K562 (cell line): ENCODE data around the gene BTBD16. TPM values are rescaled to one million over a fixed set of nuclear protein-coding genes. Genes with fewer than 3 reads are reported as not detected.

ENCODE experiments used
- ATAC-seq: fragments of 200-7000 bp; cut with Tn5 transposase; 3 replicates; pipeline ENCODE4 v1.9.1; 2020; ENCODE audit warnings: moderate library complexity
- BruUV-seq: library from RNA; stranded (reverse); fragments of 400-500 nt; replicated peaks from 2 replicates; lab custom pipeline; 2021; lab: Mats Ljungman, UMichigan
- CTCF ChIA-PET: fragments of 300-600 bp; formaldehyde crosslinking; extraction: SDS; loops from one replicate; lab custom pipeline; 2021; ENCODE audit warnings: low intra/inter-chr PET ratio; lab: Yijun Ruan, JAX
- POLR2A ChIA-PET: fragments of 300-600, 350-650 bp; sonication (Branson Sonifier 250); formaldehyde crosslinking; extraction: SDS; loops from one replicate; lab custom pipeline; 2021; ENCODE audit warnings: antibody characterized with exemption, inconsistent platforms; lab: Yijun Ruan, JAX
- DNase-seq, 4 experiments: peaks; one replicate each; pipeline versions ENCODE4 v3.0.0 to v3.0.0-alpha.2; 2011 to 2018; ENCODE audit warnings: low spot score in 3 of 4, mixed read lengths in 3 of 4; ENCODE audit errors: extremely low read depth in 1 of 4
- FAIRE-seq: peaks from 2 replicates; lab custom pipeline; 2011; peaks lifted over from hg19 to GRCh38; lab: Jason Lieb, UNC
- H2AFZ ChIP-seq: 2 replicates; pipeline ENCODE4 v1.6.0; 2011; ENCODE audit warnings: low read depth, low read length, control low read depth, inconsistent platforms
- H3K27ac ChIP-seq: fragments of 200-600 bp; 3 replicates; pipeline ENCODE4 v1.8.0; 2011; ENCODE audit warnings: low read depth, mild to moderate bottlenecking, control low read depth, inconsistent platforms, low read length, moderate library complexity, mixed read lengths; ENCODE audit errors: extremely low read depth
- H3K27me3 ChIP-seq, 2 experiments: fragments of 300-600 bp in 1 of 2; 2 replicates in 1 of 2; 3 replicates in 1 of 2; pipeline versions ENCODE4 v1.6.0 to v1.8.0; 2011; ENCODE audit warnings: inconsistent platforms in 2 of 2, low read length in 2 of 2, mild to moderate bottlenecking in 1 of 2, mixed read lengths in 1 of 2, moderate library complexity in 1 of 2; ENCODE audit not compliant: control insufficient read depth in 2 of 2, insufficient read depth in 2 of 2
- H3K36me3 ChIP-seq: fragments of 300-600 bp; 3 replicates; pipeline ENCODE4 v1.8.0; 2011; ENCODE audit warnings: mild to moderate bottlenecking, low read length, inconsistent platforms; ENCODE audit not compliant: control insufficient read depth, insufficient read depth
- H3K4me1 ChIP-seq, 2 experiments: fragments of 200-600 bp in 1 of 2; replicated peaks in 1 of 2; 2 replicates in 1 of 2; 3 replicates in 1 of 2; pipeline versions ENCODE4 v1.5.1 to v1.8.0; 2011; ENCODE audit warnings: inconsistent platforms in 2 of 2, low read length in 2 of 2, mild to moderate bottlenecking in 1 of 2, mixed read lengths in 1 of 2, moderate library complexity in 1 of 2; ENCODE audit not compliant: control insufficient read depth in 2 of 2, insufficient read depth in 2 of 2
- H3K4me2 ChIP-seq: 2 replicates; pipeline ENCODE4 v1.6.1; 2011; ENCODE audit warnings: low read length, control low read depth, inconsistent platforms, mixed read lengths; ENCODE audit not compliant: insufficient read depth
- H3K4me3 ChIP-seq: fragments of 200-600 bp; sonication (generic), shearing (Covaris generic); 2 replicates; pipeline ENCODE4 v1.5.1; 2016; ENCODE audit warnings: control low read depth, inconsistent platforms
- H3K79me2 ChIP-seq: fragments of 200-600 bp; 3 replicates; pipeline ENCODE4 v1.8.0; 2011; ENCODE audit warnings: low read length, inconsistent platforms; ENCODE audit not compliant: control insufficient read depth, insufficient read depth
- H3K9ac ChIP-seq, 2 experiments: 2 replicates each; pipeline versions ENCODE4 v1.6.0 to v1.6.1; 2011; ENCODE audit warnings: low read depth in 2 of 2, low read length in 2 of 2, control low read depth in 1 of 2, inconsistent platforms in 1 of 2, mild to moderate bottlenecking in 1 of 2, mixed read lengths in 1 of 2; ENCODE audit not compliant: insufficient read depth in 1 of 2
- H3K9me1 ChIP-seq: one replicate; pipeline ENCODE4 v1.6.0; 2011; ENCODE audit warnings: inconsistent platforms, mild to moderate bottlenecking, low read length, moderate library complexity; ENCODE audit not compliant: control insufficient read depth, insufficient read depth
- H3K9me3 ChIP-seq: replicated peaks from 2 replicates; pipeline ENCODE4 v1.5.1; 2011; ENCODE audit warnings: low read depth, low read length, inconsistent platforms; ENCODE audit not compliant: control insufficient read depth, insufficient read depth
- H4K20me1 ChIP-seq: replicated peaks from 2 replicates; pipeline ENCODE4 v1.6.1; 2011; ENCODE audit warnings: low read length, inconsistent platforms, mixed read lengths; ENCODE audit not compliant: control insufficient read depth, insufficient read depth
- ADNP ChIP-seq: fragments of 200-800 bp; sonication (Bioruptor generic); IDR thresholded peaks from 2 replicates; pipeline ENCODE4 v1.6.1; 2016; ENCODE audit warnings: missing genetic modification characterization, missing compliant biosample characterization
- FOSL1 ChIP-seq: fragments of 200-800 bp; sonication (Bioruptor generic); conservative IDR thresholded peaks from 2 replicates; pipeline ENCODE4 v1.6.1; 2016; ENCODE audit warnings: missing genetic modification characterization, missing compliant biosample characterization
- HNRNPUL1 ChIP-seq: fragments of 200-400 bp; formaldehyde crosslinking; IDR thresholded peaks from 2 replicates; pipeline ENCODE4 v1.6.1; 2017; ENCODE audit warnings: low read length
- KLF10 ChIP-seq: fragments of 250-450 bp; sonication (Bioruptor Pico); IDR thresholded peaks from 2 replicates; pipeline ENCODE4 v1.6.1; 2021; ENCODE audit warnings: matching md5 sums
- MAZ ChIP-seq, 2 experiments: fragments of 450-650 bp in 1 of 2; sonication (generic) in 1 of 2; formaldehyde crosslinking; IDR thresholded peaks in 1 of 2; conservative IDR thresholded peaks in 1 of 2; 2 replicates each; pipeline versions ENCODE4 v1.4.0 to v1.5.0; 2020; ENCODE audit warnings: mild to moderate bottlenecking in 1 of 2, missing genetic modification reagents in 1 of 2
- POLR2AphosphoS5 ChIP-seq: IDR thresholded peaks from 2 replicates; pipeline ENCODE4 v1.6.1; 2011; ENCODE audit warnings: mild to moderate bottlenecking, low read depth, low read length, moderate library complexity; ENCODE audit not compliant: control insufficient read depth, insufficient read depth
- RBM25 ChIP-seq: fragments of 200-400 bp; formaldehyde crosslinking; IDR thresholded peaks from 2 replicates; pipeline ENCODE4 v1.6.1; 2018; ENCODE audit warnings: low read length, low read depth, moderate library complexity; ENCODE audit not compliant: severe bottlenecking
- TCF3 ChIP-seq: sonication (generic); formaldehyde crosslinking; IDR thresholded peaks from 2 replicates; pipeline ENCODE4 v1.4.0; 2020; ENCODE audit warnings: mild to moderate bottlenecking, missing genetic modification reagents
- ZBTB17 ChIP-seq: fragments of 450-650 bp; formaldehyde crosslinking; IDR thresholded peaks from 2 replicates; pipeline ENCODE4 v1.4.0; 2020; ENCODE audit warnings: mild to moderate bottlenecking
- ZNF274 ChIP-seq: IDR thresholded peaks from 2 replicates; pipeline ENCODE4 v1.6.1; 2011; ENCODE audit warnings: low read depth, mild to moderate bottlenecking, low read length, moderate library complexity, borderline replicate concordance
- WGBS: fragments of 100-300 bp; shearing (Covaris generic); methylation state at CpG from one replicate; pipeline ENCODE4 v1.1.6; 2016; ENCODE audit warnings: low coverage, mixed read lengths; ENCODE audit not compliant: insufficient coverage; ENCODE audit errors: missing lambda C conversion rate; 5-methylcytosine and 5-hydroxymethylcytosine counted together
- in situ Hi-C: fragments of 300-500 bp; cut with MboI; formaldehyde crosslinking; loops from 4 replicates; pipeline ENCODE4 v1.15.0; 2018; ENCODE audit warnings: inconsistent platforms, mixed read lengths
- intact Hi-C: fragments of 100-400 bp; cut with micrococcal nuclease; formaldehyde crosslinking; loops from 2 replicates; pipeline ENCODE4 v1.14.2; 2022
- polyA plus RNA-seq, 8 experiments: library from polyadenylated mRNA; depleted of rRNA in 4 of 8; stranded (reverse) in 5 of 8; unstranded in 3 of 8; fragments of >200 nt; fragmentation: Nextera tagmentation in 2 of 8; fragmentation: Illumina TruSeq in 1 of 8; extraction: Ambion mirVana in 2 of 8; extraction: Trizol in 1 of 8; gene quantifications; 2 replicates each; pipeline versions ENCODE4 v1.2.1 to v1.2.3, GENCODE V29; 2011 to 2014; ENCODE audit warnings: inconsistent platforms in 1 of 8, missing spikeins in 1 of 8
- total RNA-seq, 7 experiments: library from RNA; depleted of rRNA in 6 of 7; stranded (reverse); fragments of >200 nt in 6 of 7; fragmentation: Illumina TruSeq in 2 of 7; extraction: Trizol in 2 of 7; gene quantifications; 2 replicates each; pipeline versions ENCODE4 v1.2.1 to v1.2.3, GENCODE V29; 2011 to 2021; ENCODE audit warnings: low replicate concordance in 1 of 7
- TF ChIP-seq, protein P1 (sequence below): fragments of 450-650 bp; IDR thresholded peaks from 2 replicates; pipeline ENCODE4 v1.6.1; 2016; ENCODE audit warnings: missing biosample characterization, missing genetic modification characterization
- TF ChIP-seq, protein P2 (sequence below): fragments of 450-650 bp; IDR thresholded peaks from 2 replicates; pipeline ENCODE4 v1.6.1; 2016; ENCODE audit warnings: antibody characterized with exemption

BTBD16 gene
- total and polyA plus RNA-seq, 9 of the 15 experiments (the other 6 are each of a cell fraction or from before 2014, with no cell fraction given), result 0.11 TPM; not detected in 8

DNA sequence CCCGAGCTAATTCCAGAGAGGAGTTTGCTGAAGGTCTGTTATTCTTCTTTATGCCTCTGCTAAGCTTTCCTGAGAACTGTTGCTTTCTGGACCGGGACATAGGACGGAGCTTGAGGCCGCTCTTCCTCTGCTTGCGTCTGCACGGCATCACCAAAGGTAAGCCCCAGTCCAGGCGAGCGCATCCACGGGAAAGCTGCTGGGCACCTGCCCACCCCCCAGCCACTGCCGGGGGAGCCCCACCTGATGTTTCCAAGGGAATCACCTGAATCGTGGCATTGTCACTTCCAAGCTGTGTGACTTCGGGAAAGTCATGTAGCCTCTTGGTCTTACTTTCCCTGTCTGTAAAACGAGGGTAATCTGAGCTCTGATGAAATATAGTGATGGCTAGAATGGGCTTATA, 58.3 kb downstream of the BTBD16 start:
- no peak for FAIRE-seq
- POLR2A ChIA-PET, result no interaction called here
- 0% methylated on average over 8 of the region's 13 CpGs for WGBS

GRCh38 chr10:122331100-122331499, 60.0 kb downstream of the BTBD16 start:
- H3K4me2 ChIP-seq, result no peak overlapping the region
- no peak for FAIRE-seq

More for the DNA sequence above, 58.3 kb downstream of the BTBD16 start:
- no peak for ATAC-seq
- no peak overlapping the region for H3K27ac ChIP-seq
- CTCF ChIA-PET, result no interaction called here
- H3K9ac ChIP-seq, result no peak overlapping the region
- no peak overlapping the region for H3K4me2 ChIP-seq
- H4K20me1 ChIP-seq, result no peaks in the 10 kb centered on the region
- no peaks in the 10 kb centered on the region for H3K79me2 ChIP-seq
- no peak overlapping the region for H3K4me3 ChIP-seq
- H3K27me3 ChIP-seq, result peaks cover 0 to 15% of the 10 kb centered on the region in 2 experiments; a peak in 2 of 5 replicates
- DNase-seq, result no peak
- no TSS peak for BruUV-seq
- TF ChIP-seq HNRNPUL1, result no peak
- no peak for TF ChIP-seq TCF3 (CRISPR knock-in tag)
- H2AFZ ChIP-seq, result no peak overlapping the region
- H3K36me3 ChIP-seq, result no peaks in the 10 kb centered on the region
- in situ Hi-C loops (no loop called here), intact Hi-C loops (no loop called here)
- no peaks in the 10 kb centered on the region for H3K4me1 ChIP-seq
- H3K9me3 ChIP-seq, result no peaks in the 10 kb centered on the region
- H3K9me1 ChIP-seq, result no peaks in the 10 kb centered on the region

More at GRCh38 chr10:122331100-122331499, 60.0 kb downstream of the BTBD16 start:
- ATAC-seq (no peak), DNase-seq (no peak)
- ChIA-PET POLR2A (no interaction called here), CTCF (no interaction called here)
- 0% methylated on average over 3 of the region's 7 CpGs for WGBS
- in situ Hi-C loops, result no loop called here
- Histone ChIP-seq H2AFZ (no peak overlapping the region), H3K9me3 (no peaks in the 10 kb centered on the region), H3K9ac (no peak overlapping the region), H3K4me3 (no peak overlapping the region), H3K27me3 (peaks cover 0 to 15% of the 10 kb centered on the region in 2 experiments; a peak in 2 of 5 replicates), H3K27ac (no peak overlapping the region), H3K79me2 (no peaks in the 10 kb centered on the region), H3K4me1 (no peaks in the 10 kb centered on the region), H4K20me1 (no peaks in the 10 kb centered on the region), H3K36me3 (no peaks in the 10 kb centered on the region), H3K9me1 (no peaks in the 10 kb centered on the region)
- BruUV-seq, result no TSS peak
- intact Hi-C loops, result no loop called here
- TF ChIP-seq ZNF274, result no peak
- TF ChIP-seq FOSL1 (tag), result no peak
- no peak for TF ChIP-seq POLR2AphosphoS5
- TF ChIP-seq ADNP (tag), result no peak
- TF ChIP-seq, protein P1, sequence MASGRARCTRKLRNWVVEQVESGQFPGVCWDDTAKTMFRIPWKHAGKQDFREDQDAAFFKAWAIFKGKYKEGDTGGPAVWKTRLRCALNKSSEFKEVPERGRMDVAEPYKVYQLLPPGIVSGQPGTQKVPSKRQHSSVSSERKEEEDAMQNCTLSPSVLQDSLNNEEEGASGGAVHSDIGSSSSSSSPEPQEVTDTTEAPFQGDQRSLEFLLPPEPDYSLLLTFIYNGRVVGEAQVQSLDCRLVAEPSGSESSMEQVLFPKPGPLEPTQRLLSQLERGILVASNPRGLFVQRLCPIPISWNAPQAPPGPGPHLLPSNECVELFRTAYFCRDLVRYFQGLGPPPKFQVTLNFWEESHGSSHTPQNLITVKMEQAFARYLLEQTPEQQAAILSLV (tag), result no peak
- TF ChIP-seq ZBTB17 (CRISPR knock-in tag), result no peak
- TF ChIP-seq, protein P2, sequence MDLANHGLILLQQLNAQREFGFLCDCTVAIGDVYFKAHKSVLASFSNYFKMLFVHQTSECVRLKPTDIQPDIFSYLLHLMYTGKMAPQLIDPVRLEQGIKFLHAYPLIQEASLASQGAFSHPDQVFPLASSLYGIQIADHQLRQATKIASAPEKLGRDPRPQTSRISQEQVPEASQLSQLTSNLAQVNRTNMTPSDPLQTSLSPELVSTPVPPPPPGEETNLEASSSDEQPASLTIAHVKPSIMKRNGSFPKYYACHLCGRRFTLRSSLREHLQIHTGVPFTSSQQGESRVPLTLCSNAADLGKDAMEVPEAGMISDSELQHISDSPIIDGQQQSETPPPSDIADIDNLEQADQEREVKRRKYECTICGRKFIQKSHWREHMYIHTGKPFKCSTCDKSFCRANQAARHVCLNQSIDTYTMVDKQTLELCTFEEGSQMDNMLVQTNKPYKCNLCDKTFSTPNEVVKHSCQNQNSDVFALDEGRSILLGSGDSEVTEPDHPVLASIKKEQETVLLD, result no peak
- TF ChIP-seq RBM25, result no peak
- TF ChIP-seq KLF10 (CRISPR knock-in tag), result no peak
- TF ChIP-seq MAZ (CRISPR knock-in tag; conservative IDR thresholded peaks at IDR 0.05 in 1 of 2, IDR thresholded peaks at IDR 0.05 in 1 of 2), result no peak
